Measurements from ENCODE around the gene DENND1A. TPM values are rescaled to one million over a fixed set of nuclear protein-coding genes. Genes with fewer than 3 reads are reported as not detected.

DENND1A gene
- total RNA-seq, 1 donor from 2014 or later, result 23.0 TPM

DNA sequence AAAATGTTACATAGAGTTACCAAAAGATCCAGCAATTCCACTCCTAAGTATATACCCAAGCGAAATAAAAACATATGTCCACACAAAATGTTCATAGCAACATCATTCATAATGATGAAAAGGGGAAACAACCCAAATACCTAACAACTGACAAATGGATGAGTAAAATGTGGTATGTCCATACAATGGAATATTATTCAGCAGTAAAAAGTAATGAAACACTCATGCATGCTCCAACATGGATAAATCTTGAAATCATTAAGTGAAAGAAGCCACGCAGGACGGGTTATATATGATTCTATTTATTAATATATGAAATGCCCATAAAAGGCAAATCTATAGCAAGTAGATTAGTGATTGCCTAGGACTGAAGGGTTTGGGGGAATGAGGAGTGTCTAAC is 6.0 kb downstream of the DENND1A start:
- intact Hi-C loops (cut with DNase I), result no loop called here
- Histone ChIP-seq H3K27ac (no peak overlapping the region), H3K4me3 (no peak overlapping the region), H3K4me1 (peaks cover 41% of the 10 kb centered on the region), H3K9me3 (peaks cover 5% of the 10 kb centered on the region), H3K27me3 (ENCODE audit: low read depth) (no peaks in the 10 kb centered on the region), H3K36me3 (no peaks in the 10 kb centered on the region)
- DNase-seq, result no peak
- TF ChIP-seq, protein P1, sequence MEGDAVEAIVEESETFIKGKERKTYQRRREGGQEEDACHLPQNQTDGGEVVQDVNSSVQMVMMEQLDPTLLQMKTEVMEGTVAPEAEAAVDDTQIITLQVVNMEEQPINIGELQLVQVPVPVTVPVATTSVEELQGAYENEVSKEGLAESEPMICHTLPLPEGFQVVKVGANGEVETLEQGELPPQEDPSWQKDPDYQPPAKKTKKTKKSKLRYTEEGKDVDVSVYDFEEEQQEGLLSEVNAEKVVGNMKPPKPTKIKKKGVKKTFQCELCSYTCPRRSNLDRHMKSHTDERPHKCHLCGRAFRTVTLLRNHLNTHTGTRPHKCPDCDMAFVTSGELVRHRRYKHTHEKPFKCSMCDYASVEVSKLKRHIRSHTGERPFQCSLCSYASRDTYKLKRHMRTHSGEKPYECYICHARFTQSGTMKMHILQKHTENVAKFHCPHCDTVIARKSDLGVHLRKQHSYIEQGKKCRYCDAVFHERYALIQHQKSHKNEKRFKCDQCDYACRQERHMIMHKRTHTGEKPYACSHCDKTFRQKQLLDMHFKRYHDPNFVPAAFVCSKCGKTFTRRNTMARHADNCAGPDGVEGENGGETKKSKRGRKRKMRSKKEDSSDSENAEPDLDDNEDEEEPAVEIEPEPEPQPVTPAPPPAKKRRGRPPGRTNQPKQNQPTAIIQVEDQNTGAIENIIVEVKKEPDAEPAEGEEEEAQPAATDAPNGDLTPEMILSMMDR (IDR thresholded peaks at IDR 0.05), result no peak
- ATAC-seq, result no peak

DNA sequence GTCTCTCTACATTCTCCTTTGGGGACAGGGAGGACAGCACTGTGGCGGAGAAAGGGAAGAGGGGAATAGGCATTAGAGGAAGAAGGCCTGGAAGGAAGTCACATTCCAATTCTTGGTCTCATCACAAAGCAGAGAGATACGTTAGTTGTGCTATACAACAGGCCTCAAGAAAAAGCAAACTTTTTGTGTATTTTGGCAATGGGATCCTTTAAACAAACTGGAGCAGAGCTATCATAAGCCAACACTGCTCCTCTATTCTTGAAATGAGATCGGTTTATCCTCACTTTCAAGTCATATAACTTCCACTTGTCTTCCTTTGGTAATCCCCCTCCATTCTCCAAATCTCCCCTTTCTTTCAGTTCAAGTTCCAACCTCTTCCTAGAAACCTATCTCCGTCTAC is 6.5 kb downstream of the DENND1A start:
- H3K4me3 ChIP-seq, result no peak overlapping the region
- H3K9me3 ChIP-seq, result peaks cover 5% of the 10 kb centered on the region
- H3K36me3 ChIP-seq, result no peaks in the 10 kb centered on the region
- ATAC-seq (no peak), DNase-seq (no peak)
- H3K27ac ChIP-seq, result no peak overlapping the region
- intact Hi-C loops (cut with DNase I), result no loop called here
- TF ChIP-seq, protein P1 (IDR thresholded peaks at IDR 0.05), result no peak
- no peaks in the 10 kb centered on the region for H3K27me3 ChIP-seq (ENCODE audit: low read depth)
- peaks cover 36% of the 10 kb centered on the region for H3K4me1 ChIP-seq

DNA sequence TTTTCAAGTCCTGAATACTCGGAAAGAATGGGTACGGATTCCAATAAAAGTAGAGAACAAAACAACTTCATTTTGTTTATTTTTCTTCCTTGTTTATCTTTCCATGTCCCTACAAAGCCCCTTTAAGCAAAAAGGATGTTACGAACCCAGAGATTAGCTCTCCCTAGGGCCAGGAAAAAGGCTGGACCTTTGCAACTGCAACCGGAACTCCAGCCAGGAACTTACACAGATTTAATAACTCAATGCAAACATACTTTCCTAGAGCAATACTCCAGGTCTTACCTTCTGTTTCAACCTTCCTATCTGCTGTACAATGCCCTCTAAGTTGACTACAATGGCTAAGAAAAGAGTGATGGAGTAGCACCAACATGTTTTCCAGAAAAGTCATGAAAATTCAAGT is 7.0 kb downstream of the DENND1A start:
- H3K4me3 ChIP-seq, result no peak overlapping the region
- ATAC-seq (no peak), DNase-seq (no peak)
- H3K27me3 ChIP-seq (ENCODE audit: low read depth), result no peaks in the 10 kb centered on the region
- TF ChIP-seq, protein P1 (IDR thresholded peaks at IDR 0.05), result no peak
- intact Hi-C loops (cut with DNase I), result no loop called here
- peaks cover 31% of the 10 kb centered on the region for H3K4me1 ChIP-seq
- no peak overlapping the region for H3K27ac ChIP-seq
- H3K36me3 ChIP-seq, result no peaks in the 10 kb centered on the region
- peaks cover 5% of the 10 kb centered on the region for H3K9me3 ChIP-seq

DNA sequence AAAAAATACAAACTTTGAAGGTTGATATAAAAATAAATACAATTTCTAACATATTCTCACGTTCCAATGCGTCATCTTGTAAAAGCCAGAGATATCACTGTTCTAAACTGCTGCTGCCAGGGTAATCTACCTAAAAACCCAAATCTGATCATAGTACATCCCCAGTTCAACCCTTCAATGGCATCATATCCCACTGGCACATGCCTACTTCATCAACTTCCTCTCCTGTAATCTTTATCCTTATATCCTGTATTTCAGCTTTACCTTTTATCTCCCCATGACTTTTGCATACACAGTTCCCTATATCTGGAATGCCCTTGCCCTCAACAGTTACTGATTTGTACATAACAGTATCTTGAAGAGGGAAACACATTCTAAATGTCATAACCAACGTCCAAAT is 7.5 kb downstream of the DENND1A start:
- TF ChIP-seq, protein P1 (IDR thresholded peaks at IDR 0.05), result no peak
- intact Hi-C loops (cut with DNase I), result no loop called here
- Histone ChIP-seq H3K36me3 (no peaks in the 10 kb centered on the region), H3K27ac (no peak overlapping the region), H3K27me3 (ENCODE audit: low read depth) (no peaks in the 10 kb centered on the region), H3K4me3 (no peak overlapping the region), H3K4me1 (peaks cover 26% of the 10 kb centered on the region), H3K9me3 (peaks cover 5% of the 10 kb centered on the region)
- ATAC-seq (no peak), DNase-seq (no peak)

DNA sequence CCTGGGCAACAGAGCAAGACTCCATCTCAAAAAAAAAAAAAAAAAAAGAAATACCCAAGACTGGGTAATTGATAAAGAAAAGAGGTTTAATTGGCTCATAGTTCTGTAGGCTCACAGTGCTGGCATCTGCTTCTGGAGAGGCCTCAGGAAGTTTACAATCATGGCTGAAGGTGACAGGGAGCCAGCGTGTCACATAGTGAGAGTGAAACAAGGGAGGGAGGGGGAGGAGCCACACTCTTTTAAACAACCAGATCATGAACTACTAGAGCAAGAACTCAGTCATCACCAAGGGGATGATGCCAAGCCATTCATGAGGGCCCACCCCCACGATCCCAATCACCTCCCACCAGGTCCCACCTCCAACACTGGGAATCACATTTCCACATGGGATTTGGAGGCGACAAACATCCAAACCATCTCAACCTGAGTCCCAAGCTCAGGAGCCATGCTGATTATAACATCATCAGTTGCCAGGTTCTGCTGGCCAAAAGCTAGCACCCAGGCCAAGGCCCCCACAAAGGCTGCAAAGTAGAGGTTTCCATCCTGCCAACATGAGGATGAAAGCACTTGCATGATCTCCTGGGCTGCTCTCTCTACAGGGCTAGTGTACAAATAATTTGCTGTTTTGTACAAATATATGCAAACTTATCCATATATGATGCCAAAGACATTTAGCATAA is 15.3 kb downstream of the DENND1A start:
- intact Hi-C loops (cut with DNase I), result no loop called here
- Histone ChIP-seq H3K4me1 (no peaks in the 10 kb centered on the region), H3K9me3 (no peaks in the 10 kb centered on the region), H3K27me3 (ENCODE audit: low read depth) (no peaks in the 10 kb centered on the region), H3K4me3 (no peak overlapping the region), H3K27ac (no peak overlapping the region), H3K36me3 (no peaks in the 10 kb centered on the region)
- TF ChIP-seq, protein P1 (IDR thresholded peaks at IDR 0.05), result no peak
- DNase-seq, result no peak
- ATAC-seq, result no peak

Data from lower lobe of right lung (tissue), 2 donors.